Liver (tissue), 3 donors: Measurements from ENCODE around the gene KIAA0513.

ENCODE experiments used
- CTCF ChIP-seq: fragments of 150-350 bp; IDR thresholded peaks from 2 replicates; pipeline ENCODE4 v1.5.1; 2017; ENCODE audit warnings: improper control_type of control experiment, low read depth, low read length; ENCODE audit not compliant: missing input control
- FOXA1 ChIP-seq: IDR thresholded peaks from 2 replicates; pipeline ENCODE4 v1.6.1; 2016; ENCODE audit warnings: antibody characterized with exemption
- JUND ChIP-seq, 2 donors: IDR thresholded peaks; 2 replicates each; pipeline ENCODE4 v1.6.1; 2016; ENCODE audit warnings: antibody characterized with exemption in 2 of 2
- TF ChIP-seq, protein P1 (sequence below): IDR thresholded peaks from 2 replicates; pipeline ENCODE4 v1.6.1; 2016; ENCODE audit warnings: antibody characterized with exemption
- TF ChIP-seq, protein P2 (sequence below): IDR thresholded peaks from 2 replicates; pipeline ENCODE4 v1.6.1; 2016; ENCODE audit warnings: antibody characterized with exemption
- TF ChIP-seq, protein P3 (sequence below): IDR thresholded peaks from 2 replicates; pipeline ENCODE4 v1.6.1; 2016; ENCODE audit warnings: antibody characterized with exemption, mild to moderate bottlenecking
- donor health status: healthy.
- donor health status: healthy.

- TF ChIP-seq JUND (IDR thresholded peaks at IDR 0.05), result no peak
- TF ChIP-seq CTCF, result no peak
- TF ChIP-seq, protein P1, sequence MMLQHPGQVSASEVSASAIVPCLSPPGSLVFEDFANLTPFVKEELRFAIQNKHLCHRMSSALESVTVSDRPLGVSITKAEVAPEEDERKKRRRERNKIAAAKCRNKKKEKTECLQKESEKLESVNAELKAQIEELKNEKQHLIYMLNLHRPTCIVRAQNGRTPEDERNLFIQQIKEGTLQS, result no peak
- TF ChIP-seq, protein P2, sequence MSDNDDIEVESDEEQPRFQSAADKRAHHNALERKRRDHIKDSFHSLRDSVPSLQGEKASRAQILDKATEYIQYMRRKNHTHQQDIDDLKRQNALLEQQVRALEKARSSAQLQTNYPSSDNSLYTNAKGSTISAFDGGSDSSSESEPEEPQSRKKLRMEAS, result no peak
- no peak for TF ChIP-seq FOXA1
- TF ChIP-seq, protein P3, sequence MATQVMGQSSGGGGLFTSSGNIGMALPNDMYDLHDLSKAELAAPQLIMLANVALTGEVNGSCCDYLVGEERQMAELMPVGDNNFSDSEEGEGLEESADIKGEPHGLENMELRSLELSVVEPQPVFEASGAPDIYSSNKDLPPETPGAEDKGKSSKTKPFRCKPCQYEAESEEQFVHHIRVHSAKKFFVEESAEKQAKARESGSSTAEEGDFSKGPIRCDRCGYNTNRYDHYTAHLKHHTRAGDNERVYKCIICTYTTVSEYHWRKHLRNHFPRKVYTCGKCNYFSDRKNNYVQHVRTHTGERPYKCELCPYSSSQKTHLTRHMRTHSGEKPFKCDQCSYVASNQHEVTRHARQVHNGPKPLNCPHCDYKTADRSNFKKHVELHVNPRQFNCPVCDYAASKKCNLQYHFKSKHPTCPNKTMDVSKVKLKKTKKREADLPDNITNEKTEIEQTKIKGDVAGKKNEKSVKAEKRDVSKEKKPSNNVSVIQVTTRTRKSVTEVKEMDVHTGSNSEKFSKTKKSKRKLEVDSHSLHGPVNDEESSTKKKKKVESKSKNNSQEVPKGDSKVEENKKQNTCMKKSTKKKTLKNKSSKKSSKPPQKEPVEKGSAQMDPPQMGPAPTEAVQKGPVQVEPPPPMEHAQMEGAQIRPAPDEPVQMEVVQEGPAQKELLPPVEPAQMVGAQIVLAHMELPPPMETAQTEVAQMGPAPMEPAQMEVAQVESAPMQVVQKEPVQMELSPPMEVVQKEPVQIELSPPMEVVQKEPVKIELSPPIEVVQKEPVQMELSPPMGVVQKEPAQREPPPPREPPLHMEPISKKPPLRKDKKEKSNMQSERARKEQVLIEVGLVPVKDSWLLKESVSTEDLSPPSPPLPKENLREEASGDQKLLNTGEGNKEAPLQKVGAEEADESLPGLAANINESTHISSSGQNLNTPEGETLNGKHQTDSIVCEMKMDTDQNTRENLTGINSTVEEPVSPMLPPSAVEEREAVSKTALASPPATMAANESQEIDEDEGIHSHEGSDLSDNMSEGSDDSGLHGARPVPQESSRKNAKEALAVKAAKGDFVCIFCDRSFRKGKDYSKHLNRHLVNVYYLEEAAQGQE, result no peak
Measured at GRCh38 chr16:85126705-85127378, 99.2 kb downstream of the KIAA0513 start.
